RWPE2 (cell line): ENCODE results near the gene PRRC2C.
A peak's percentile ranks its signal among the peaks of the same experiment; 100 is the strongest.

Experiments used
- ATAC-seq: fragments of 200-7000 bp; cut with Tn5 transposase; 3 replicates; pipeline ENCODE4 v1.9.1; 2021; ENCODE audit warnings: low read depth
- DNase-seq: peaks from one replicate; pipeline ENCODE4 v3.0.0-alpha.2; 2020; ENCODE audit warnings: low spot score
- H3K27ac ChIP-seq: fragments of 450-650 bp; 2 replicates; pipeline ENCODE4 v1.5.1; 2017; ENCODE audit warnings: mild to moderate bottlenecking; ENCODE audit not compliant: poor library complexity, severe bottlenecking
- H3K27me3 ChIP-seq: fragments of 250-450 bp; sonication (Bioruptor Pico); 2 replicates; pipeline ENCODE4 v1.5.1; 2021; ENCODE audit warnings: mild to moderate bottlenecking, moderate library complexity; ENCODE audit not compliant: insufficient read depth, poor library complexity, severe bottlenecking
- H3K36me3 ChIP-seq: fragments of 250-450 bp; sonication (Bioruptor Pico); 2 replicates; pipeline ENCODE4 v1.5.1; 2020; ENCODE audit warnings: low read depth, mild to moderate bottlenecking, moderate library complexity
- H3K4me1 ChIP-seq: fragments of 250-450 bp; sonication (Bioruptor Pico); 2 replicates; pipeline ENCODE4 v1.5.1; 2021; ENCODE audit warnings: mild to moderate bottlenecking, moderate library complexity; ENCODE audit not compliant: insufficient read depth, poor library complexity, severe bottlenecking
- H3K4me3 ChIP-seq: fragments of 250-450 bp; sonication (Bioruptor Pico); 2 replicates; pipeline ENCODE4 v1.5.1; 2021; ENCODE audit warnings: mild to moderate bottlenecking, moderate library complexity; ENCODE audit not compliant: severe bottlenecking
- H3K9me3 ChIP-seq: fragments of 250-450 bp; sonication (Bioruptor Pico); 2 replicates; pipeline ENCODE4 v1.5.1; 2021; ENCODE audit warnings: mild to moderate bottlenecking, moderate library complexity; ENCODE audit not compliant: severe bottlenecking
- TF ChIP-seq, protein P1 (sequence below): fragments of 450-650 bp; IDR thresholded peaks from one replicate; pipeline ENCODE4 v1.5.1; 2017; ENCODE audit warnings: mild to moderate bottlenecking, moderate library complexity; ENCODE audit not compliant: poor library complexity, severe bottlenecking

PRRC2C gene

DNA sequence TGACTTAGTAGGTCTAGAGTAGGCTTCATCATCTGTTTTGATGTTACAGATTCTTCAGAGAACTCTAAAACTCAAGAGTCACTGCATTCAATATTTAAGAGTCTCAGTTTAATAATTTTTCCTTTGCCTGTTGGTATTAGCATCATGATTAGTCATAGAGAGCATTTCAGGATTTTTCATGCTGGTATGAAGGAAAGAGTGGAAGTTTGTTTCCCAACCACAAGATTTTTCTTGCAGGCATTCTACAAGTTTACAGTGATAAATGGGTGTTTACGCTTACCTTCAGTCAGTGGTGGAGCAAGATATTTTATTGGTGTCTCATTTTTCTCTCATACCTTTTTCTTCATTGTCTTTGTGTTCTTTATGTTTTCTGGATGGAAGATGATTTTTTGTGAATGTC is 78.3 kb downstream of the PRRC2C start:
- Histone ChIP-seq H3K36me3 (peaks cover 100% of the 10 kb centered on the region), H3K4me3 (no peak overlapping the region), H3K9me3 (no peaks in the 10 kb centered on the region), H3K27ac (no peak overlapping the region), H3K4me1 (no peaks in the 10 kb centered on the region), H3K27me3 (no peaks in the 10 kb centered on the region)
- TF ChIP-seq, protein P1, sequence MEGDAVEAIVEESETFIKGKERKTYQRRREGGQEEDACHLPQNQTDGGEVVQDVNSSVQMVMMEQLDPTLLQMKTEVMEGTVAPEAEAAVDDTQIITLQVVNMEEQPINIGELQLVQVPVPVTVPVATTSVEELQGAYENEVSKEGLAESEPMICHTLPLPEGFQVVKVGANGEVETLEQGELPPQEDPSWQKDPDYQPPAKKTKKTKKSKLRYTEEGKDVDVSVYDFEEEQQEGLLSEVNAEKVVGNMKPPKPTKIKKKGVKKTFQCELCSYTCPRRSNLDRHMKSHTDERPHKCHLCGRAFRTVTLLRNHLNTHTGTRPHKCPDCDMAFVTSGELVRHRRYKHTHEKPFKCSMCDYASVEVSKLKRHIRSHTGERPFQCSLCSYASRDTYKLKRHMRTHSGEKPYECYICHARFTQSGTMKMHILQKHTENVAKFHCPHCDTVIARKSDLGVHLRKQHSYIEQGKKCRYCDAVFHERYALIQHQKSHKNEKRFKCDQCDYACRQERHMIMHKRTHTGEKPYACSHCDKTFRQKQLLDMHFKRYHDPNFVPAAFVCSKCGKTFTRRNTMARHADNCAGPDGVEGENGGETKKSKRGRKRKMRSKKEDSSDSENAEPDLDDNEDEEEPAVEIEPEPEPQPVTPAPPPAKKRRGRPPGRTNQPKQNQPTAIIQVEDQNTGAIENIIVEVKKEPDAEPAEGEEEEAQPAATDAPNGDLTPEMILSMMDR = no peak
- DNase-seq (no peak), ATAC-seq (no peak)

DNA sequence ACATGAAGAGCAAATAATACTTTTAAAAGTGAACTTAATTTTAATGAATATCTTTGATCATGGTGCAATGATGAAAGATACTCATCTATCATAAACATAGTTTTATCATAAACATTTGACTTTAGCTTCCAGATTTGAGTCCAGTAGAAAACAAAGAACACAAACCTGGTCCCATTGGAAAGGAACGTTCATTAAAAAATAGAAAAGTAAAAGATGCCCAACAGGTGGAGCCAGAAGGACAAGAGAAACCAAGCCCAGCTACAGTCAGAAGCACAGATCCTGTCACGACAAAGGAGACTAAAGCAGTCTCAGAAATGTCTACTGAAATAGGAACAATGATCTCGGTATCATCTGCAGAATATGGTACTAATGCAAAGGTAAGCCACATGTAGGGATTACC is 81.1 kb downstream of the PRRC2C start:
- Histone ChIP-seq H3K4me3 (no peak overlapping the region), H3K27me3 (no peaks in the 10 kb centered on the region), H3K36me3 (peaks cover 97% of the 10 kb centered on the region), H3K27ac (no peak overlapping the region), H3K4me1 (no peaks in the 10 kb centered on the region), H3K9me3 (no peaks in the 10 kb centered on the region)
- DNase-seq (no peak), ATAC-seq (no peak)
- TF ChIP-seq, protein P1 = peak; percentile 16

DNA sequence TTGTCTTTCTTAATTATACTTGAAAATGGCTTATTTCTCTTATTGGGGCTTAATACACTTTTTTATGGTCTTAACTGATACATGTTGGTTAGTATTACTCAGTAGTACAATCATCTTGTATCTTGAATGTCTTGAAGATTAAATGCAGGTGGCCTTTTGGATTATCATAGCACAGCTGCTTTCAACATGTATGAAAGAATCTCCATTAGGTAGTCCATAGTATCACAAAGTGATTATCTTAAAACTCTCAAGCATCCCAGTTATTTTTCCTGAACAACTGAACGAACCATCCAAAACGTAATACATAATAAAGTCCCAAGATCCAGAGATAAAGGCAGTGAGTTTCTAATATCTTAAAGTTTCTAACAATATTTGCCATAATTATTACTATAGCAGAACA is 85.0 kb downstream of the PRRC2C start:
- no peak for ATAC-seq
- no peaks in the 10 kb centered on the region for H3K9me3 ChIP-seq
- H3K4me3 ChIP-seq = no peak overlapping the region

DNA sequence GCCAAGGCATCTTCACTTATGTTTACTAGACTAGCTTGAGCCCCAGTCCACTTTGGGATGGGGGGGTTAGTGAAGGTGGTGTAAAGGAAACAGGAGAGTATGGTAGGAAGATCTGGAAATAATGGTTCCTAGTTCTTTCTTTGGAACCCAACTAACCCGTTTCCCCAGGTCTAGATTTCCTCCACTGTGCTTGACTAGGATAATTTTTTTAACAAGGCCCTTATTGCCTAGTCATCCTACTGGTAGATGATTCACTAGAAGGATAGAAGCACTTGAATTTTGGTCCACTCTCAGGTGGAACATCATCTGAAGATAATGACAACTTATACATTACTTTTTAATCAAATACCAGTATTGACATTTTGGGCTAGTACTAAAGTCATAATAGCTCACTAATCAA is 90.8 kb downstream of the PRRC2C start:
- Histone ChIP-seq H3K27ac (no peak overlapping the region), H3K36me3 (peaks cover 97% of the 10 kb centered on the region), H3K4me1 (no peaks in the 10 kb centered on the region), H3K27me3 (no peaks in the 10 kb centered on the region), H3K9me3 (no peaks in the 10 kb centered on the region), H3K4me3 (no peak overlapping the region)
- DNase-seq = no peak
- ATAC-seq = no peak
- TF ChIP-seq, protein P1 = no peak

More for the DNA sequence above, 85.0 kb downstream of the PRRC2C start:
- DNase-seq = no peak
- Histone ChIP-seq H3K27me3 (no peaks in the 10 kb centered on the region), H3K36me3 (peaks cover 95% of the 10 kb centered on the region), H3K27ac (no peak overlapping the region), H3K4me1 (no peaks in the 10 kb centered on the region)
- TF ChIP-seq, protein P1 = no peak

DNA sequence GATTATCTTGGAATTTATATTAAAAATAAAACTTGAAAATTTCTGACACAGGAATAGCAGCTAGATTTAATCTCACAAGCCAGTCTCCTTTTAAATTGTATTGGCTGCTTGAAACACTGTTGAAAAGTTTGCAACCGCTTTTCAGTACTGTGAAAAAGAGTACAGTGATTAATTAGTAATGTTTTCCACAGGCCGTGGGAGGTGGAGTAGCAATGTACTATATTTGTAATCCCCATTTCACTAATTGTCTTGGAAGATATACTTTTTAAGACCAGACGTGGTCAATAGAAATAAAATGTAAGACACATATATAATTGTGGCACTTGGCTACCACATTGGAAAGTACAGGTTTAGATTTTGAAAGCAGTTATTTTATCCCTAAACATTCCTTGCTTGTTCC is 95.9 kb downstream of the PRRC2C start:
- Histone ChIP-seq H3K36me3 (peaks cover 93% of the 10 kb centered on the region), H3K4me1 (peaks cover 8% of the 10 kb centered on the region)

More for the DNA sequence above, 95.9 kb downstream of the PRRC2C start:
- Histone ChIP-seq H3K27ac (no peak overlapping the region), H3K27me3 (no peaks in the 10 kb centered on the region), H3K9me3 (no peaks in the 10 kb centered on the region), H3K4me3 (no peak overlapping the region)
- no peak for ATAC-seq
- TF ChIP-seq, protein P1 = no peak
- DNase-seq = no peak
